Heart right ventricle (tissue), 16 donors: ENCODE results near the gene FAM234A. TPM values are rescaled to one million over a fixed set of nuclear protein-coding genes. Genes with fewer than 3 reads are reported as not detected.

ENCODE experiments used
- ATAC-seq, 8 donors: fragments of 200-7000 bp; cut with Tn5 transposase; one replicate each; pipeline ENCODE4 v1.9.1; 2020; ENCODE audit warnings: mild to moderate bottlenecking in 8 of 8, moderate library complexity in 8 of 8, moderate number of reproducible peaks in 1 of 8
- DNase-seq, 2 donors: peaks; one replicate each; pipeline ENCODE4 v3.0.0-alpha.2; 2020
- H3K27ac ChIP-seq, 10 donors: fragments of 200-600 bp; sonication (generic) in 2 of 10; one replicate each; pipeline versions ENCODE4 v1.5.0 to v1.8.0; 2020 to 2022; ENCODE audit warnings: mild to moderate bottlenecking in 3 of 10
- H3K27me3 ChIP-seq, 7 donors: fragments of 200-600 bp; one replicate each; pipeline ENCODE4 v1.8.0; 2021 to 2022; ENCODE audit warnings: mild to moderate bottlenecking in 2 of 7
- H3K36me3 ChIP-seq, 9 donors: fragments of 200-600 bp; sonication (generic) in 1 of 9; one replicate each; pipeline versions ENCODE4 v1.5.0 to v1.8.0; 2020 to 2022; ENCODE audit warnings: mild to moderate bottlenecking in 2 of 9
- H3K4me1 ChIP-seq, 9 donors: fragments of 200-600 bp; sonication (generic) in 1 of 9; one replicate each; pipeline versions ENCODE4 v1.5.0 to v1.8.0; 2020 to 2022; ENCODE audit warnings: mild to moderate bottlenecking in 4 of 9
- H3K4me3 ChIP-seq, 10 donors: fragments of 200-600 bp; sonication (generic) in 2 of 10; one replicate each; pipeline versions ENCODE4 v1.5.0 to v1.8.0; 2020 to 2022; ENCODE audit warnings: mild to moderate bottlenecking in 7 of 10, moderate library complexity in 2 of 10
- H3K9me3 ChIP-seq, 11 donors: fragments of 200-600 bp in 10 of 11; sonication (generic) in 2 of 11; one replicate each; pipeline versions ENCODE4 v1.5.0 to v1.8.0; 2013 to 2022; ENCODE audit warnings: mild to moderate bottlenecking in 2 of 11, control low read depth in 1 of 11, moderate library complexity in 1 of 11
- WGBS, 2 donors: extraction: QIAGEN DNeasy Blood & Tissue Kit; methylation state at CpG; one replicate each; pipeline ENCODE4 v1.1.7; 2013; ENCODE audit warnings: inconsistent platforms in 1 of 2; 5-methylcytosine and 5-hydroxymethylcytosine counted together
- intact Hi-C, 10 donors: fragments of 100-400 bp; cut with DNase I; formaldehyde crosslinking; loops; one replicate each; pipeline versions ENCODE4 v1.11.1 to v1.14.2; 2022
- polyA plus RNA-seq, 2 donors: library from polyadenylated mRNA; stranded (reverse); fragments of 200-250 nt; gene quantifications; one replicate each; pipeline ENCODE4 v1.2.3, GENCODE V29; 2013
- total RNA-seq, 10 donors: library from RNA; stranded (reverse); fragmentation: NEBNext Ultra II Directional in 3 of 10; extraction: Animal tissue kit (Norgen Biotek cat#: 25700) in 3 of 10; gene quantifications; one replicate each; pipeline versions ENCODE4 v1.2.1 to v1.2.4, GENCODE V29; 2021 to 2023
- TF ChIP-seq, protein P1 (sequence below), 9 donors: fragments of 200-600 bp; sonication (generic) in 2 of 9; IDR thresholded peaks; one replicate each; pipeline versions ENCODE4 v1.5.0 to v1.8.0; 2021 to 2022; ENCODE audit warnings: antibody characterized with exemption in 9 of 9, mild to moderate bottlenecking in 5 of 9, moderate library complexity in 1 of 9
- donor health status: Arrhythmogenic right ventricular cardiomyopathy.
- donor health status: ischemic (EF 13 %, LVEDD 7.1; RV severe dilation, severe dysfunction).
- donor health status: healthy with polysubstance abuse.
- donor health status: DM: no; HTN: yes; CAD: no.
- donor health status: DM: no; HTN: no; CAD: no.
- donor health status: ischemic (EF 25% LVEDD 6.9; RV normal size, moderate dysfunction).
- donor health status: ischemic (EF 25% LVEDD 5.7; RV mildly dilated, moderate dysfunction).
- donor health status: healthy.
- donor health status: DM: yes; HTN: yes; CAD: no.
- donor health status: Ischemic cardiomyopathy.
- donor health status: ischemic (EF 35%, LVEDD 5.7; RV mildly dilated, moderate dysfunction).
- donor health status: nonischemic (EF 11% LVEDD 7.7; RV severe dilation, severe dysfunction).
- donor health status: DM: yes; HTN: yes; CAD: no.
- donor health status: PGD.
- donor health status: ischemic (EF 29% LVEDD 5.4; RV normal size, mild dysfunction).
- donor health status: nonischemic (EF 23%, LVEDD 6.1; RV moderate dilation, normal function).

Gene FAM234A
- total and polyA plus RNA-seq, 12 donors: 70.5 to 200 (median 154) TPM

DNA sequence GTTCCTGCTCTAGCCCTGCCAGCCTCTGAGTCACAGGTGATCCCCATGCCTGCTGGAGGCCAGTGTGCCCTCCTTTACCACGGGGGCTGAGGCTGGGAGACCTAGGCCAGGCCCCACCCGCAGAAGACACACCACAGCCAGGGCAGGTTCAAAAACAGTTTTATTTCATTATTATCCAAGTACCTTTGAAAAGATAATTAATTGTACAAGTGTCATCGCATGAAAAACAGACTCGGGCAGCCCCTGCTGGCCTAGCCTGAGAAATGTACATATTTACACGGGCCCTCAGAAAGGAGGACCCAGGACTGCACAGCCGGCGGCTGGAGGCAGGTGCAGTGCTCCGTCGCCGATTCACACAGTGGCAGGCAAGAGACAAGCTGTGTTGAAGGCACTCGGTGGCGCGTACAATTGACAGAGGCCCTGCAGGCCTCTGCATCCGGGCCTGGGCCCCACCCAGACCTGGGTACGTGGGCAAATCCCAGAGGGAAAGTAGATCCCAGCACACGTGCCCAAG, 52.7 kb downstream of the FAM234A start:
- Histone ChIP-seq H3K36me3 (peaks cover 0 to 60% (median 17%) of the 10 kb centered on the region in 9 donors), H3K27me3 (peaks cover 0 to 3% (median 0%) of the 10 kb centered on the region in 7 donors), H3K4me1 (no peaks in the 10 kb centered on the region), H3K27ac (no peak overlapping the region), H3K9me3 (no peaks in the 10 kb centered on the region), H3K4me3 (no peak overlapping the region)
- ATAC-seq: no peak
- no peak for DNase-seq
- TF ChIP-seq, protein P1, sequence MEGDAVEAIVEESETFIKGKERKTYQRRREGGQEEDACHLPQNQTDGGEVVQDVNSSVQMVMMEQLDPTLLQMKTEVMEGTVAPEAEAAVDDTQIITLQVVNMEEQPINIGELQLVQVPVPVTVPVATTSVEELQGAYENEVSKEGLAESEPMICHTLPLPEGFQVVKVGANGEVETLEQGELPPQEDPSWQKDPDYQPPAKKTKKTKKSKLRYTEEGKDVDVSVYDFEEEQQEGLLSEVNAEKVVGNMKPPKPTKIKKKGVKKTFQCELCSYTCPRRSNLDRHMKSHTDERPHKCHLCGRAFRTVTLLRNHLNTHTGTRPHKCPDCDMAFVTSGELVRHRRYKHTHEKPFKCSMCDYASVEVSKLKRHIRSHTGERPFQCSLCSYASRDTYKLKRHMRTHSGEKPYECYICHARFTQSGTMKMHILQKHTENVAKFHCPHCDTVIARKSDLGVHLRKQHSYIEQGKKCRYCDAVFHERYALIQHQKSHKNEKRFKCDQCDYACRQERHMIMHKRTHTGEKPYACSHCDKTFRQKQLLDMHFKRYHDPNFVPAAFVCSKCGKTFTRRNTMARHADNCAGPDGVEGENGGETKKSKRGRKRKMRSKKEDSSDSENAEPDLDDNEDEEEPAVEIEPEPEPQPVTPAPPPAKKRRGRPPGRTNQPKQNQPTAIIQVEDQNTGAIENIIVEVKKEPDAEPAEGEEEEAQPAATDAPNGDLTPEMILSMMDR (IDR thresholded peaks at IDR 0.05): no peak
- intact Hi-C loops: no loop called here
- 89% methylated on average over 16 of the region's 16 CpGs for WGBS, 2 donors

- ATAC-seq (no peak), DNase-seq (no peak)
- H3K4me3 ChIP-seq: no peak overlapping the region
- 94 to 95% methylated on average over 33 of the region's 33 CpGs for WGBS, 2 donors
- H3K36me3 ChIP-seq: peaks cover 0 to 69% (median 17%) of the 10 kb centered on the region in 9 donors
- no peaks in the 10 kb centered on the region for H3K9me3 ChIP-seq
- H3K27ac ChIP-seq: no peak overlapping the region
- H3K27me3 ChIP-seq: no peaks in the 10 kb centered on the region
- H3K4me1 ChIP-seq: no peaks in the 10 kb centered on the region
- TF ChIP-seq, protein P1 (IDR thresholded peaks at IDR 0.05): no peak
- intact Hi-C loops: no loop called here
Measured at GRCh38 chr16:287981-288920, 53.6 kb downstream of the FAM234A start.

DNA sequence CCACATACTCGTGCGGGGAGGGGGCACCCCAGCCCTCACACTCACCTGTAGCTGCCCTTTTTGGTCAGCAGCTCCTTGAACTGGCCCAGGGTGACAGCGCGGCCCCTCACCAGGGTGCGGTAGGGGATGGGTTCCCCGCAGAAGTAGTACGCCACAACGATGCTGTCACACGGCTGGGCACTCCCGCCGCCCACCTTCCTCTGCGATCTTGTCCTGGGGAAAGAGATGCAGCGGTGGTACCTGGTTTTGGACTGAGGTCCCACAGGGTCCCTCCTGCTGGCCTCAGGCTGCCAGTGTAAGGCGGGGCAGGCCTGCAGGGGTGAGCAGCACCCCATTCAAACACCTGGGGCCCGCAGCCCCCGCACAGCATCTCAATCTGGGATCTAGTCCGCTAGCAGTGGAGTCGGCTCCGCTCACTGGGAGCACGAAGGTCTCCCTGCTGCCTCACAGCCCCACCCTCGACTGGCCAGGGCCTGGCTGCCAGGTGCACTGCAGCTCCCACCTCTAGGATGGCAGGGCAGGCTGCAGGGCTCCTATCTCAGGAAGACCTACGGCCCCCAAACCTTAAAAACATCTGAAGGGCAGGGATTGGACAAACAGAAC, 54.9 kb downstream of the FAM234A start:
- Histone ChIP-seq H3K36me3 (peaks cover 0 to 77% (median 17%) of the 10 kb centered on the region in 9 donors), H3K27ac (no peak overlapping the region), H3K4me1 (no peaks in the 10 kb centered on the region), H3K9me3 (no peaks in the 10 kb centered on the region), H3K27me3 (no peaks in the 10 kb centered on the region), H3K4me3 (no peak overlapping the region)
- intact Hi-C loops: no loop called here
- 94% methylated on average over 22 of the region's 22 CpGs for WGBS, 2 donors
- no peak for ATAC-seq
- no peak for DNase-seq
- TF ChIP-seq, protein P1 (IDR thresholded peaks at IDR 0.05): no peak

DNA sequence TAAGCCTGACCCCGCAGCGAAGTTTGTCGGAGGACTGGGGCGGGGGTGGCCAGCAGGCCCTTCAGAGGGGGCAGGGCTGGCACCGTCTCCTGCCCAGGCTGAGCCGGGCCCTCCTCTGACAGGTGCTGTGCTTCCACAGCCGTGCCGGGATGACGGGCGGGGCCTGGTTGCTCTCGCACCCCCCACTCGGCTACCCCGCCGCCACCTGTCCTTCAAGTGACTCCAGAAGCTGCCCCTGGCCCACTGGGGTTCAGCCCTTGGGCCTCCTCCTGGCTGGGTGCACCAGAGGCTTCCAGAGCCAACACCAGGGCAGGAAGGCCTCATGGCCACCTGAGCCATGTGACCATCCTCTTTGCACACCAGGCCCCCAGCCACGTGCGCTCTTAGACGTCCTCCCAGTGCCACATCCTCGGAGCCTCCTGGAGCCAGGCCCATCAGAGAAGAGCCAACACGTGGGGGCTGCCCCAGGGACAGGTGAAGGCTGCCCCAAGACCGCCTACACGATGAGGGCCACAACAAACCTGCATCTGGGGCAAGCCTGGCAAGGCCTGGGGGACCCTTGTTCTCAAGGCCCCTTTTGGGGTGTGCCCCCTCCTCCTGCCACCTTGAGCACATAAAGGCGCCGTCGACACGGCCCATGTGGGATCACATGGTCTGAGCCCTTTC, 55.5 kb downstream of the FAM234A start:
- no peak for DNase-seq
- no peak for ATAC-seq
- 89 to 93% methylated on average over 25 of the region's 25 CpGs for WGBS, 2 donors
- Histone ChIP-seq H3K36me3 (peaks cover 0 to 77% (median 17%) of the 10 kb centered on the region in 9 donors), H3K27ac (no peak overlapping the region), H3K4me1 (no peaks in the 10 kb centered on the region), H3K27me3 (no peaks in the 10 kb centered on the region), H3K9me3 (no peaks in the 10 kb centered on the region), H3K4me3 (no peak overlapping the region)
- TF ChIP-seq, protein P1 (IDR thresholded peaks at IDR 0.05): no peak
- intact Hi-C loops: no loop called here
